Cardiac fibroblast (primary cell): ENCODE measurements around the gene GJB3.

Source experiments
- DNase-seq, 2 donors: peaks; one replicate each; pipeline versions ENCODE4 v3.0.0 to v3.0.0-alpha.2; 2010; ENCODE audit warnings: low read depth in 2 of 2
- H3K4me3 ChIP-seq, 2 donors: replicated peaks in 1 of 2; 1 replicate in 1 of 2; 2 replicates in 1 of 2; pipeline ENCODE4 v1.5.1; 2011; ENCODE audit warnings: low read depth in 2 of 2, low read length in 2 of 2, mild to moderate bottlenecking in 2 of 2, moderate library complexity in 1 of 2
- CTCF ChIP-seq: IDR thresholded peaks from one replicate; pipeline ENCODE4 v1.5.1; 2011; ENCODE audit warnings: low read depth, mild to moderate bottlenecking, low read length, inconsistent platforms

Gene GJB3

GRCh38 chr1:34825455-34826091 lies 44.6 kb downstream of the GJB3 start:
- no peak overlapping the region for H3K4me3 ChIP-seq
- no peak for DNase-seq
- no peak for TF ChIP-seq CTCF

- no peak for TF ChIP-seq CTCF
- no peak for DNase-seq
Observed at GRCh38 chr1:34827341-34827941, 46.4 kb downstream of the GJB3 start.

GRCh38 chr1:34828611-34829010 lies 47.6 kb downstream of the GJB3 start:
- DNase-seq: no peak
- TF ChIP-seq CTCF: no peak
- no peak overlapping the region for H3K4me3 ChIP-seq

More at GRCh38 chr1:34827341-34827941, 46.4 kb downstream of the GJB3 start:
- no peak overlapping the region for H3K4me3 ChIP-seq

GRCh38 chr1:34829250-34829649 lies 48.2 kb downstream of the GJB3 start:
- no peak for TF ChIP-seq CTCF
- DNase-seq: peak; percentile 33 to 53
- no peak overlapping the region for H3K4me3 ChIP-seq

GRCh38 chr1:34831721-34832246 lies 50.8 kb downstream of the GJB3 start:
- no peak for DNase-seq
- no peak for TF ChIP-seq CTCF
- H3K4me3 ChIP-seq: no peak overlapping the region

- TF ChIP-seq CTCF: no peak
- no peak for DNase-seq
- H3K4me3 ChIP-seq: no peak overlapping the region
Observed at GRCh38 chr1:34833711-34834110, 52.7 kb downstream of the GJB3 start.
